Thymus (tissue), 11 donors: Measurements from ENCODE around the gene ERBIN. TPM values are rescaled to one million over a fixed set of nuclear protein-coding genes. Genes with fewer than 3 reads are reported as not detected.

Experiments
- DNase-seq, 9 donors: peaks; one replicate each; pipeline ENCODE4 v3.0.0-alpha.2; 2013; ENCODE audit warnings: low spot score in 9 of 9, low read depth in 6 of 9, missing footprints in 1 of 9
- H3K27ac ChIP-seq, 2 donors: one replicate each; pipeline ENCODE4 v1.5.1; 2013; ENCODE audit warnings: control low read depth in 1 of 2, low read depth in 1 of 2, low read length in 1 of 2, mild to moderate bottlenecking in 1 of 2, moderate library complexity in 1 of 2
- H3K27me3 ChIP-seq, 2 donors: one replicate each; pipeline ENCODE4 v1.5.1; 2013; ENCODE audit warnings: low read length in 1 of 2; ENCODE audit not compliant: control insufficient read depth in 2 of 2, insufficient read depth in 1 of 2
- H3K36me3 ChIP-seq, 2 donors: one replicate each; pipeline ENCODE4 v1.5.1; 2013; ENCODE audit warnings: low read length in 1 of 2, mild to moderate bottlenecking in 1 of 2, moderate library complexity in 1 of 2; ENCODE audit not compliant: control insufficient read depth in 2 of 2, insufficient read depth in 2 of 2
- H3K4me1 ChIP-seq, 2 donors: one replicate each; pipeline ENCODE4 v1.5.1; 2013; ENCODE audit warnings: low read length in 2 of 2; ENCODE audit not compliant: control insufficient read depth in 2 of 2, insufficient read depth in 2 of 2
- H3K4me3 ChIP-seq, 2 donors: one replicate each; pipeline ENCODE4 v1.5.1; 2013; ENCODE audit warnings: low read length in 2 of 2, control low read depth in 1 of 2, mild to moderate bottlenecking in 1 of 2
- H3K9me3 ChIP-seq, 2 donors: one replicate each; pipeline ENCODE4 v1.5.1; 2013; ENCODE audit warnings: low read length in 1 of 2, mild to moderate bottlenecking in 1 of 2; ENCODE audit not compliant: control insufficient read depth in 2 of 2, insufficient read depth in 1 of 2
- WGBS: extraction: QIAGEN DNeasy Blood & Tissue Kit; methylation state at CpG from one replicate; pipeline ENCODE4 v1.1.7; 2013; 5-methylcytosine and 5-hydroxymethylcytosine counted together
- polyA plus RNA-seq: library from polyadenylated mRNA; stranded (reverse); fragments of 200-250 nt; gene quantifications from one replicate; pipeline ENCODE4 v1.2.3, GENCODE V29; 2013
- total RNA-seq: library from RNA; stranded (reverse); fragments of 120-200 nt; gene quantifications from one replicate; pipeline ENCODE4 v1.2.4, GENCODE V29; 2013
- donor health status: healthy.

ERBIN gene
- total and polyA plus RNA-seq, 2 donors = 45.0 to 75.8 TPM

- no peaks in the 10 kb centered on the region for H3K27me3 ChIP-seq
- no peaks in the 10 kb centered on the region for H3K4me1 ChIP-seq
- WGBS = 98% methylated on average over 9 of the region's 9 CpGs
- H3K36me3 ChIP-seq = peaks cover 11 to 22% of the 10 kb centered on the region in 2 donors
- no peak for DNase-seq
- no peak overlapping the region for H3K27ac ChIP-seq
- no peaks in the 10 kb centered on the region for H3K9me3 ChIP-seq
- no peak overlapping the region for H3K4me3 ChIP-seq
These were observed 72.8 kb downstream of the ERBIN start for GRCh38 chr5:65999061-65999723.

- no peaks in the 10 kb centered on the region for H3K9me3 ChIP-seq
- H3K36me3 ChIP-seq = peaks cover 14 to 19% of the 10 kb centered on the region in 2 donors
- H3K27me3 ChIP-seq = no peaks in the 10 kb centered on the region
- H3K27ac ChIP-seq = no peak overlapping the region
- no peak overlapping the region for H3K4me3 ChIP-seq
- H3K4me1 ChIP-seq = no peaks in the 10 kb centered on the region
- no peak for DNase-seq
- over 99% methylated on average over 4 of the region's 4 CpGs for WGBS
These were observed 75.6 kb downstream of the ERBIN start for GRCh38 chr5:66001952-66002351.

- Histone ChIP-seq H3K27ac (no peak overlapping the region), H3K36me3 (peaks cover 14 to 19% of the 10 kb centered on the region in 2 donors), H3K4me3 (no peak overlapping the region), H3K9me3 (no peaks in the 10 kb centered on the region), H3K4me1 (no peaks in the 10 kb centered on the region), H3K27me3 (no peaks in the 10 kb centered on the region)
- peak in 1 of 9 donors; percentile 10 for DNase-seq
- WGBS = 83% methylated on average over 2 of the region's 2 CpGs
These were observed 76.0 kb downstream of the ERBIN start for GRCh38 chr5:66002415-66002814.

- Histone ChIP-seq H3K9me3 (no peaks in the 10 kb centered on the region), H3K4me3 (no peak overlapping the region), H3K4me1 (no peaks in the 10 kb centered on the region), H3K36me3 (peaks cover 9 to 16% of the 10 kb centered on the region in 2 donors), H3K27ac (no peak overlapping the region), H3K27me3 (no peaks in the 10 kb centered on the region)
- 99% methylated on average over 14 of the region's 14 CpGs for WGBS
- no peak for DNase-seq
These were observed 77.8 kb downstream of the ERBIN start for GRCh38 chr5:66004216-66004615.

- Histone ChIP-seq H3K27ac (no peak overlapping the region), H3K4me3 (no peak overlapping the region), H3K36me3 (peaks cover 5 to 17% of the 10 kb centered on the region in 2 donors), H3K4me1 (no peaks in the 10 kb centered on the region), H3K27me3 (no peaks in the 10 kb centered on the region), H3K9me3 (no peaks in the 10 kb centered on the region)
- no peak for DNase-seq
- WGBS = 99% methylated on average over 2 of the region's 2 CpGs
These were observed 82.9 kb downstream of the ERBIN start for GRCh38 chr5:66009277-66009676.

- Histone ChIP-seq H3K9me3 (no peaks in the 10 kb centered on the region), H3K27me3 (no peaks in the 10 kb centered on the region)
These were observed 84.1 kb downstream of the ERBIN start for GRCh38 chr5:66010476-66010875.

GRCh38 chr5:66012271-66012670 lies 85.9 kb downstream of the ERBIN start:
- DNase-seq = no peak
- H3K9me3 ChIP-seq = no peaks in the 10 kb centered on the region
- H3K27me3 ChIP-seq = no peaks in the 10 kb centered on the region
- H3K27ac ChIP-seq = peak overlapping the region in 1 of 2 donors; percentile 8
- H3K36me3 ChIP-seq = peaks cover 3 to 25% of the 10 kb centered on the region in 2 donors
- H3K4me3 ChIP-seq = no peak overlapping the region
- H3K4me1 ChIP-seq = no peaks in the 10 kb centered on the region

More at GRCh38 chr5:66010476-66010875, 84.1 kb downstream of the ERBIN start:
- no peaks in the 10 kb centered on the region for H3K4me1 ChIP-seq
- peaks cover 1 to 21% of the 10 kb centered on the region in 2 donors for H3K36me3 ChIP-seq
- H3K27ac ChIP-seq = no peak overlapping the region
- no peak for DNase-seq
- no peak overlapping the region for H3K4me3 ChIP-seq

GRCh38 chr5:66013397-66013796 lies 87.0 kb downstream of the ERBIN start:
- 93% methylated on average over 2 of the region's 2 CpGs for WGBS
- Histone ChIP-seq H3K4me3 (no peak overlapping the region), H3K27me3 (no peaks in the 10 kb centered on the region), H3K36me3 (peaks cover 3 to 25% of the 10 kb centered on the region in 2 donors), H3K4me1 (no peaks in the 10 kb centered on the region), H3K27ac (no peak overlapping the region), H3K9me3 (no peaks in the 10 kb centered on the region)
- DNase-seq = no peak

- WGBS = 100% methylated on average over 1 of the region's 1 CpG
- Histone ChIP-seq H3K4me1 (no peaks in the 10 kb centered on the region), H3K36me3 (peaks cover 3 to 25% of the 10 kb centered on the region in 2 donors), H3K27me3 (no peaks in the 10 kb centered on the region), H3K9me3 (no peaks in the 10 kb centered on the region), H3K27ac (no peak overlapping the region), H3K4me3 (no peak overlapping the region)
- DNase-seq = no peak
These were observed 87.5 kb downstream of the ERBIN start for GRCh38 chr5:66013906-66014305.
